Tibial artery (tissue), 4 donors: Measurements from ENCODE around the gene VAT1L.

Experiments used
- DNase-seq, 2 donors: peaks; one replicate each; pipeline ENCODE4 v3.0.0-alpha.2; 2019
- H3K27ac ChIP-seq, 2 donors: fragments of 200-600 bp; sonication (generic) in 1 of 2; 1 replicate in 1 of 2; 2 replicates in 1 of 2; pipeline ENCODE4 v1.5.1; 2018 to 2019; ENCODE audit warnings: mild to moderate bottlenecking in 1 of 2
- H3K27me3 ChIP-seq, 2 donors: fragments of 200-600 bp; sonication (generic) in 1 of 2; one replicate each; pipeline versions ENCODE4 v1.5.1 to v1.6.0; 2016 to 2019
- H3K36me3 ChIP-seq, 3 donors: fragments of 200-600 bp; sonication (generic) in 2 of 3; one replicate each; pipeline ENCODE4 v1.5.1; 2016 to 2019; ENCODE audit warnings: mild to moderate bottlenecking in 2 of 3
- H3K4me1 ChIP-seq, 4 donors: fragments of 200-600 bp; sonication (generic) in 2 of 4; 1 replicate in 3 of 4; 2 replicates in 1 of 4; pipeline ENCODE4 v1.5.1; 2016 to 2019
- H3K4me3 ChIP-seq, 2 donors: fragments of 200-600 bp; sonication (generic) in 1 of 2; 1 replicate in 1 of 2; 2 replicates in 1 of 2; pipeline ENCODE4 v1.5.1; 2018 to 2019; ENCODE audit warnings: mild to moderate bottlenecking in 2 of 2
- H3K9me3 ChIP-seq, 3 donors: fragments of 200-600 bp; sonication (generic) in 1 of 3; one replicate each; pipeline ENCODE4 v1.5.1; 2016 to 2019
- CTCF ChIP-seq, 2 experiments: fragments of 200-600 bp in 1 of 2; fragments of 450-650 bp in 1 of 2; IDR thresholded peaks; one replicate each; pipeline ENCODE4 v1.5.1; 2017 to 2019; ENCODE audit warnings: antibody characterized with exemption in 2 of 2, mild to moderate bottlenecking in 1 of 2, moderate library complexity in 1 of 2
- intact Hi-C: fragments of 100-400 bp; cut with DNase I; formaldehyde crosslinking; loops from one replicate; pipeline ENCODE4 v1.15.0; 2023; ENCODE audit warnings: low total_unique reads

The VAT1L gene

GRCh38 chr16:77937473-77938149 lies 149.2 kb downstream of the VAT1L start:
- Histone ChIP-seq H3K4me3 (no peak overlapping the region), H3K4me1 (peaks cover 0 to 32% (median 7%) of the 10 kb centered on the region in 4 donors), H3K27me3 (no peaks in the 10 kb centered on the region), H3K36me3 (no peaks in the 10 kb centered on the region), H3K9me3 (no peaks in the 10 kb centered on the region), H3K27ac (peak overlapping the region; percentile 44 to 72)
- intact Hi-C loops, result no loop called here
- DNase-seq, result no peak
- no peak for TF ChIP-seq CTCF (IDR thresholded peaks at IDR 0.05)

DNA sequence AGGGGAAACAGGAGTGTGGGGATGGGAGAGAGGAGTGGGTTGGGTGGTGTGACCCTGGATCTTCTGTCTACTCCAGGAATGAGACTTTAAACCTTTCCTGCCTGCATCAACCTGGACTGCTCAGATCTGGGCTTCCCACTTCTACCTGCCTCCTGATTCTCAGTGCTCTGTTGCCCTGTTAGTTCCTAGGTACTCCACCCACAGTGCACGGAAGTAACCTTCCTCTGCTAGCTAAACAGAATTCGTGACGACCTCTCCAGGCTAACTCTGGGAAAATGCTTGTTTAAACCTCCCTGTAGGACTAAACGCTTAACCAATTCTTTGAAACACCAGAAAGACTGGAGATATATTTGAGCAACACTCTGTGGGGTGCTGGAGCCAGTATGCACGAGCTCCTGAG lies 150.5 kb downstream of the VAT1L start:
- DNase-seq, result no peak
- Histone ChIP-seq H3K4me3 (no peak overlapping the region), H3K9me3 (no peaks in the 10 kb centered on the region), H3K4me1 (peaks cover 0 to 32% (median 7%) of the 10 kb centered on the region in 4 donors), H3K27me3 (no peaks in the 10 kb centered on the region), H3K36me3 (no peaks in the 10 kb centered on the region), H3K27ac (peak overlapping the region in 1 of 2 donors; percentile 72)
- intact Hi-C loops, result no loop called here
- no peak for TF ChIP-seq CTCF (IDR thresholded peaks at IDR 0.05)

DNA sequence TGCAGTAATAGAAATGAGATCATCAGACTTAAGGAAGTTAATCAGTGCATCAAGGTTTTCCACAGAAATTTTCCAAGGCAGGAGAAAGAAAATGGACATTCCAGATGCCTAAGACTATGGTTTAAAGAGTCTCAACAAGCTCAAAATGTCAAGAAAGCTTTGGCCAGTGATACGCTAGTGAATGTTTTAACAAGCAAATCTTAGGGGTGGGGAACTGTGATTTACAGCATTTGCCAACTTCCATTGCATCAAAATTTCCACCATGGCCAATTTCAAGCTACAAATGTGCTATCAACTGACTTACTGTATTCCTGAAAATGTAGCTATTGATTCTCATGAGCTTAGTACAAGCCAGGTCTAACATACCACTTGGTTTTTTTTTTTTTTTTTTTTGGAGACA lies 151.6 kb downstream of the VAT1L start:
- TF ChIP-seq CTCF (IDR thresholded peaks at IDR 0.05), result no peak
- intact Hi-C loops, result no loop called here
- no peaks in the 10 kb centered on the region for H3K27me3 ChIP-seq
- no peak for DNase-seq
- H3K4me3 ChIP-seq, result no peak overlapping the region
- no peaks in the 10 kb centered on the region for H3K36me3 ChIP-seq
- no peaks in the 10 kb centered on the region for H3K9me3 ChIP-seq
- H3K4me1 ChIP-seq, result peaks cover 0 to 32% (median 7%) of the 10 kb centered on the region in 4 donors
- H3K27ac ChIP-seq, result no peak overlapping the region

GRCh38 chr16:77943801-77944200 lies 155.4 kb downstream of the VAT1L start:
- no peaks in the 10 kb centered on the region for H3K27me3 ChIP-seq
- H3K4me1 ChIP-seq, result peaks cover 0 to 15% (median 0%) of the 10 kb centered on the region in 4 donors
- H3K36me3 ChIP-seq, result no peaks in the 10 kb centered on the region
- H3K27ac ChIP-seq, result no peak overlapping the region
- TF ChIP-seq CTCF (IDR thresholded peaks at IDR 0.05), result no peak
- DNase-seq, result no peak
- intact Hi-C loops, result no loop called here
- H3K4me3 ChIP-seq, result no peak overlapping the region
- no peaks in the 10 kb centered on the region for H3K9me3 ChIP-seq

GRCh38 chr16:77944631-77945030 lies 156.3 kb downstream of the VAT1L start:
- TF ChIP-seq CTCF (IDR thresholded peaks at IDR 0.05), result no peak
- intact Hi-C loops, result no loop called here
- no peaks in the 10 kb centered on the region for H3K9me3 ChIP-seq
- H3K4me3 ChIP-seq, result no peak overlapping the region
- peaks cover 0 to 7% (median 0%) of the 10 kb centered on the region in 4 donors for H3K4me1 ChIP-seq
- H3K27ac ChIP-seq, result no peak overlapping the region
- no peak for DNase-seq
- H3K27me3 ChIP-seq, result no peaks in the 10 kb centered on the region
- no peaks in the 10 kb centered on the region for H3K36me3 ChIP-seq
